NCI-H510A (cell line): Measurements from ENCODE around the gene VPS25.

Experiments
- DNase-seq: peaks from one replicate; lab custom pipeline; 2025; lab: John Stamatoyannopoulos, UW

VPS25 gene

DNA sequence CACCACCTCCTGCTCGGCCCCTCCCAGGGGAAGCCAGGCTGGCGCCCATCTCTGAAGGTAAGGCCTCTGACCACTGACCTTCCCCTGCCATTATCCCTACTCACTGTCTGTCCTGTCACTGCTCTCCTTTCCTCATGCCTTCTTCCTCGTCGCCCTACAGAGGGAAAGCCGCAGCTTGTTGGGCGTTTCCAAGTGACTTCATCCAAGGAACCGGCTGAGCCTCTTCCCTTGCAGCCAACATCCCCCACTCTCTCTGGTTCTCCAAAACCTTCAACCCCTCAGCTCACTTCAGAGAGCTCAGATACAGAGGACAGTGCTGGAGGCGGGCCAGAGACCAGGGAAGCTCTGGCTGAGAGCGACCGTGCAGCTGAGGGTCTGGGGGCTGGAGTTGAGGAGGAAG lies 22.2 kb downstream of the VPS25 start:
- no peak for DNase-seq

DNA sequence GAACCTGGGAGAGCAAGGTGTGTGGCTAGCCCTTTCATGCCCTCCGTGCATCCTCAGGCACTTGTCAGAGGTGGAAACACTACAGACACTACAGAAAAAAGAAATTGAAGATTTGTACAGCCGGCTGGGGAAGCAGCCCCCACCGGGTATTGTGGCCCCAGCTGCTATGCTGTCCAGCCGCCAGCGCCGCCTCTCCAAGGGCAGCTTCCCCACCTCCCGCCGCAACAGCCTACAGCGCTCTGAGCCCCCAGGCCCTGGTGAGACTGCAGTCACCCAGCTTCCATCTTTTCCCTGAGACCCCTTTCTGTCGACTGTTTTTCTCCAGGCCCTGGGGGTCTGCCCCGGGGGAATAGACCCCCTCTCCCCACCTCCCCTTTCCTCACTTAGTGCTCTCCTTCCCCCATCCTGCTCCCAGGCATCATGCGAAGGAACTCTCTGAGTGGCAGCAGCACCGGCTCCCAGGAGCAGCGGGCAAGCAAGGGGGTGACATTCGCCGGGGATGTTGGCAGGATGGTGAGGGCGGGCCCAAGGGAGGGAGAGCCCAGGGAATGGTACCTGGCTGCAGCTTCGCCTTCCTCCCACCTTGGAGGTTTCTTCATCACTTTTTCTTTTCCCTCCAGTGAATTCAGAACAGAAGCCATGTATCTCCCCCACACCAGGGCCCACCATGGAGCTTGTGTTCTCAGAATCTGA lies 23.0 kb downstream of the VPS25 start:
- no peak for DNase-seq

DNA sequence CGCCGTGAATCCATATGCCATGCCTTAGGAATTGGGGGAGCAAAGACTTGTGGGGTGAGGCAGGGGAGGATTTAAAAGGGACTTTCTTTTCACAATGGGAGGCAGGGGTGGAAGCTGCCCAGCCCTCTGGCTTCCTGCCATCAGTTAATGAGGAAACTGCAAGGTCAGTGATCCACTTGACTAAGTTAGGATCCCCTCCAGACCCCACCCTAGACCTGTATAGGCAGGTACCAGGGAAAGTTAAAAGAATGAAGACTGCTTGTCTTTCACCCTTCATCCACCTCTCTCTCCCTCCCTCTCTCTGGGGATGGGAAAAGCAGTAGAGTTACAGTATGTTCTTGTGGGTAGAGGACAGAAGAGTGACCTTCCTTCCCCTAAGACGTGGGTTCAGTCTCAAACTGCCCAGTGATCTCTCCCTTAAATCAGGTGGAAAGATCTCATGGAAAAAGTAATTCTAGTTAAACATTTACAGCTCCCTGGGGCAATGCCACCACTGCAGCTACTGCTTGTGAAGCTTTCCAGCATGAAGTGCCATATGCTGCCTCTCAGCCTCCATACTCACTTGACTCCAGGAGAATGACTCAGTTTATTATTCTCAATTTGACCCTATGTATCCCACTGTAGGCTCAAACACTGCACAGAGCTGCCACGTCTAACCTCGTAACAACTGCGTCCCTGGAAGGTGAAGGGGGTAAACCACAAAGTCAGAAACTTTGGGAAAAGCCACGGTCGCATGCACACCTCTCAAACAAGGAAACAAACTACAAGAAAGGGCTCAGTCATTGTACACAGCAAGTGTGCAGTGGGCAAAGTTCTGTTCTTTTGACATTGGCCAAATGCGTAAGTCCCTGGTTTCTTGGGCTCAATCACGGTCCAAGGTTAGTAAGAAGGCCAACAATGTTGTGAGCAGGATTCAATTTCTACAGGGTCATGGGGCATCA lies 24.1 kb downstream of the VPS25 start:
- DNase-seq: no peak

DNA sequence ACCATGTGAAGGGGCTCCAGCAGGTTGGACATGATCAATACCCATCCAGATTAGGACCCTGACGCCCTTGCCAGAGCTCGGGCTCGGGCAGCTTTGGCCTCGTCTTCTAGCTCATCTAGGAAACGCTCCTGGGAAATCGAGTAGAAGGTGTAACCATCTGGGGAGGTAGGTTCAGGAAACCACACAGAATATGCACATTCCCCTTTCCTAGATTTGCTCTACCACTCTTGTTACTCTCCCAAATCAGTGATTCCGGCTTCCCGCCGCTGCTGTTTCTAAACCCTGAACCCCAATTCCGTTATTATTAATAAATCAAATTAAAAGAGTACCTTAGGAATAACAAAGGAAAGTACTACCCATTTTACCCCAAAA lies 24.7 kb downstream of the VPS25 start:
- DNase-seq: no peak

DNA sequence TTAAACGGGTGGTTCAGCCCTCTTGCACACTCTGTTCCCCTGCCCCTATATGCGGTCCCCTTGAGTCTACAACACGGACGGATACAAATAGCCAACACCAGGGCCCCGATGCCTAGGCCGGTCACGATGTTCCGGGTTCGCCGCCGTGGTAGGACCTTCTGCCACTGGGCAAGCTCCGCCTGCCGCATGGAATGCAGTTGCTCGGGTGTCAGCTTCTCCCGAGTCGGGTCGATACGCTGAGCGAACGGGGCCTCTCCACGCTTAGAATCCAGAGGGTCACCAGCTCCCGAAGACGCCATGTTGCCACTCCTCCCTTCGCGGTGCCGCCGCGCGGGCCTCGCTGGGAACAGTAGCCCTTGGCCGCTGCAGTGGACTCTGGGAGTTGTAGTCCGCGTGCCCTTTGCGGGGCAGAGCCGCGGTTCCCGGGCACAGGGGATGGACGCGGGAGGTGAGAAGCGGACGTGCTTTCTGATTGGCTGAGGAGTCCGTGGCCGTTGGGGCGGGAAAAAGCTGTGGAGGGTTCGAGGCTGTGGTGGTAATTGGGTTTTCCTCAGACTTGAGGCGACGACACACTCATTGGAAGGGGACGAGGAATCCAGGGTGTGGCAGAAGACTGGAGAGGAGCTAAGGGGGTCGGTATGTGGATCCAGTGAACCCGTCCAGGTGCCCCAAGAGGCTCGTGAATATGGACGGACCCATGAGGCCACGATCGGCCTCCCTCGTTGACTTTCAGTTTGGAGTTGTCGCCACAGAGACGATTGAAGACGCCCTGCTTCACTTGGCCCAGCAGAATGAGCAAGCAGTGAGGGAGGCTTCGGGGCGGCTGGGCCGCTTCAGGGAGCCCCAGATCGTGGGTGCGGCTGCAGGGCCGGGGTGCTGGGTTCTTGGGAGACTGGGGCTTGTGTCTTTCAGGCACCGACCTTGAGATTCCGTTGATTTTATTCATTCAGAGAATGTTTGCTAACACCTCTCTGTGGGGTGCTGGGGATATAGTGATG lies 25.4 kb downstream of the VPS25 start, which contains the start of the genes CNTD1 and COA3:
Gene CNTD1 (plus strand): TSS at position 479 of the 998 bp plus-strand sequence. CDS start 207 bp downstream, at position 686.
Gene COA3 (minus strand): TSS at position 322 of the 998 bp plus-strand sequence. CDS start 23 bp downstream, at position 299.
- peak; percentile 76 for DNase-seq

DNA sequence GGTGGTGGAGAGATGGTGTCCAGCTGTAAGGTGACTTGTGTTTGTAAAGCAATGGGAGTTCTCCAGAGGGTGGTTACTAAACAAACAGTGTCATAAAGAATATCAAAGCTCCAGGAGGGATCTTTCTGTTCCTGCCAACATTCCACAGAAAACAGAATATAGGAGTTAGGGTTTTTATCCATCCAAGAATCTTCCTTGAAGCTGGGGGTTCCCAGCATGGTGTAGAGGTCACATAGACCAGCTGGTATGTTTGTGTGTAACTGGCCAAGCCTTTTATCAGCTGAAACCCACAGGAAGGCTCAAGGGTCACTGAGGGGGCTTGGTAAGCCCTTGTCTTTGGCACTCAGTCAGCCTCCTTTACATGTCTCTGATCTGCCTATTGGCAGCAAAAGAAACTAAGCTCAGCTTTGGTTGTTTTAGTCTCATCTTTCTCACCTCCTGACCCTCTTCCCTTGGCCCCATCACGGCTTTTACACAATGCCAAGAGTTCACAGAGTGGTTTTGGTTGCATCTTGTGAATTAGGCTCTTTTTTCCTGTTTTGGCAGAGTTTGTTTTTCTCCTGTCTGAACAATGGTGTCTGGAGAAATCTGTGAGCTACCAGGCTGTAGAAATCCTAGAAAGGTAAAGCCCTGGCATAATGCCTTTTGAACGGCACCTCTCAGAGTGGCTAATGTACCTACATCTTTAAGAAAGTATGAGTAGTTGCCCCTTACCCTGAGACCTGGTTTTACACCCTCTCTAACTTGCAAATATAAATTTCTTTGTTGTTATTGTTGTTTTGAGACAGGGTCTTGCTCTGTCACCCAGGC lies 30.0 kb downstream of the VPS25 start:
- no peak for DNase-seq

DNA sequence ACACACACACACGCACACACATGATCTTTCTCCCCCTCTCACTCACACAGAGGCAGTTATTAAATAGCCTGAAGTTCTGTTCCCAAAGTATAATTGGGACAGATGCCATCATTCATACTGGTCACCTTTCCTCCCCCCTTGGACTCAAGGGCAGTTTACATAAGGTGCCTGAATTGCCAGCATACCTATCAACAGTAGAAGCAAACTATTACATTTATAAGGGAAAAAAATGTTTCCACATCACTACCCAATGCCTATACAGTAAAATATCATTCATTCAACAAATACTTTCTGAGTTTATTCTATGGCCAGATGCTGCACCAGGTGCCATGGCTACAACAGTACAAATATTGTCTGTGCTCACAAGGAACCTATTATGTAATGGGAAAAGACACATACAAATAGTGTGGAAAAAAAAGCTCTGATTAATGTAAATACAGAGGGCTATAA lies 31.7 kb downstream of the VPS25 start:
- no peak for DNase-seq

DNA sequence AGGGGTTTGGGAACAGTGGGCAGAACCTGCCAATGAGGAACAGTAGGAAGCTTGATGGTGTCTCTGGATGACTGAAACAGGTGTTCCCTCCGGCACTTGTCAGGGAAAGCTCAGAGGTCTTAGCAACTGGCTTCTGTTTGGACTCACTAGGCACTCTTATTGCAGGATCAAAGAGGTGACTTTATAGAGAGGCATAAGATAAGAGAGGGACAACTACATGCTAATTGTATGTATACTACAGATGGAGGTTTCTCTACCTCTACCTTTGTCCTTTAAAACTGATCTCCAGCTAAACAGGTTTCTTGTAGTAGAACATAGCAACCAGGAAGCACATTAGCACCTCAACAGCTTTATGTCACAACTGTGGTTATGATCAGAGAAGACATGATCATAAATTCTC lies 33.0 kb downstream of the VPS25 start:
- DNase-seq: no peak

DNA sequence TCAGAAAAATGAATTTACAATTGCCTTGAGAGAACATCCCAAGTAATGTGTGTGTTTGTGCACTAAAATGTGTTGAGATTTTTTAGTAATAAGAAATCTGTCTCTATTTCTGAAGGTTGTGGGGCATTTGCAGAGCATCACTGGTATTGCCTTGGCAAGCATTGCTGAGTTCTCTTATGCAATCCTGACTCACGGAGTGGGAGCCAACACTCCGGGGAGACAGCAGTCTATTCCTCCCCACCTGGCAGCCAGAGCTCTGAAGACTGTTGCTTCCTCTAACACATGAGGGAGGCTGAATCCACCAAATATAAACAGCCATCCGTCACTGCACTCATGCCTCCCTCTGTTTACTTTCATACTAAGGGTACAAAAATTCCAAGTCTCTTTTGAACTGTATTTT lies 36.0 kb downstream of the VPS25 start:
- no peak for DNase-seq

DNA sequence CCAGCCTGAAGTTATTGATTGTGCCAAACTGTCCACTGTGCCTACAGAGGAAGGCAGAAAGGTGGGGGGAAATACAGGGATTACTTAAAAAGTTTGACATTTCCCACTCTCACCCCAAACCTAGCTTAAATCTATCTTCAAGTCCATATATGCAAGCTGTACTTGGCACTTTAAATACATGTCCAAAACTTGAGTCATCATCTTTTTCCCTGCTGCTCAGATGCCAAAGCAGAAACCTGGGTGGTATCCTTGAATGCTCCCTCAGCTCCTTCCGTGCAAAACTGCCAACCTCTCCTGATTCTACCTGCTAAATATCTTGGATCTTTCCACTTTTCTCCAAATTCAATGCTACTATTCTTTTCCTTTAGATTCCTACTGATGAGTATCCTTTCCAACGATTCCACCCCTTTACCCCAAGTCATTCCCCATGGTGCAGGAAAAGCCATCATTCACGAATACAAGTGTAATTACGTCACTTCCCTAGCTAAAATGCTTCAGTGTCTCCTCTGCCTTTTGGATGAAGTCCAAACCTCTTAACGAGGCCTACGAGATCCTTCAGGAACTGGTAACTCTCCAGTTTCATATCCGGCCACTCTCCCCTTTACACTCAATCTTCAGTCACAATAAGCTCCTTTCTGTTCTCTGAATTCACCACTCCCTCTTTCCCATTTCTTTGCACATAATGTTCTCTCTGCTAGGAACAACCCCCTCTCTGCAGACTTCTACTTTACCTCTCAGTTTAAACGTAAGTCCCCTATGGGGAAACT lies 41.6 kb downstream of the VPS25 start:
- peak; percentile 18 for DNase-seq

DNA sequence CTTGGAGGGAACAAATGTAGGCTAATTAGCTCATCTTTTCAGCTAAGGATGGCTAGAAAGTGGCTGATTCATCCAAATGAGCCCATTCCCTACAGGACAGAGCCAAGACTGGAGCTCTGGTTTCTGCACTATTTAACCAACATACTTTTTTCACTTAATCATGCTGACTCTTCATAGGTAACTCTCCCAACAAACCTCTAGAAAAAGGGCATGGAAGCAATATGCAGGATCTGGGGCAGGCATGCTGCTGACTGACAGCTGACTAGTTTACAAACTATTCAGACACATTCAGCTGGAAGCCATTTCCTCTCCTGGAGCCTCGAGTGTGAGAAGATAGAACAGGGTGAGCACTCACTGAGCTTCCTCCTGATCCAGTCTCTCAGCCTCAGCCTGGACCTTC lies 44.6 kb downstream of the VPS25 start:
- no peak for DNase-seq

DNA sequence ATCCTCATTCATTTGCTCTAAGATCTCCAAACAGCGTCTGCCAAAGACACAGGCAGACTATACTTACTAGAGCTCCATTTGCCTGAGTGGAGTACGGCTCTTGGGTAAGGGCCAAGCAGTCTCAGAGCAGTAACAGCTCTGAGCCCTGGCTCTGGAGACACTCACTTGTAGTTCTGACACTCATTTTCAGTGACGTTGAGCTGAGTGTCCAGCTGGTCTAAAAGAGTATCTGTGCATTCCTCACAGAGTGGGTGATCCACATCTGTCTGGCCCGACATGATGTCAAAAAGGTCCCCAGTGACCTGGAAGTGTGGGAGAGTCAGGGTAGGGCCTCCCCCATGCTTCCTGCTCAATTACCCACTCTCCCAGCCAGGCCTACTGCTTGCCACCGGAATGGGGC lies 45.1 kb downstream of the VPS25 start:
- no peak for DNase-seq

DNA sequence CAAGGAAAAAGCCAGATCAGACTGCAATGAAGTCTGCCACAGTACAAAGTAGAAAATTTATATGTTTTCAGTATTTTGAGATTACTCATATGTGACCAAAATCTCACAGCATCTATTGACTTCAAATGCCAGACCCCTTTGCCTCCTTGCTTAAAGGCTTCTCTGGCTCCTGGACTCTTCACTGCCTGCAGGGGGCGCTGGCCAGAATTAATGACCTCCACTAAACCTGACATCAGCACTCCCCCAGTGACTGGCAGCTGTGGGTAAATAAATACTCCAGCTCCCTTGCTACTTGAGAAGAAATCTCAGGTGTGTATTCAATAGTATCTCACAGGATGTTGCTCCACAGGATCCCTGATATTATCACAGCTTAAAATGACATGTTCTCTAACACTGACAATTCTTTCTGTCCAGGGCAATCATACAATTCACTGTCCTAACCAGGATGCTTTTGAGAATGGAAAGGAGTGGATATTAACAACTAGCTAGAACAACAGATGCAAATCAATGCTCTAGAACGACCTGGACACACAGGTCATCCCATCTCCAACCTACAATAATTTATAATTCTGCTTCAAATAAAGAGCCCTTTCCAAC lies 46.8 kb downstream of the VPS25 start:
- DNase-seq: peak; percentile 79

DNA sequence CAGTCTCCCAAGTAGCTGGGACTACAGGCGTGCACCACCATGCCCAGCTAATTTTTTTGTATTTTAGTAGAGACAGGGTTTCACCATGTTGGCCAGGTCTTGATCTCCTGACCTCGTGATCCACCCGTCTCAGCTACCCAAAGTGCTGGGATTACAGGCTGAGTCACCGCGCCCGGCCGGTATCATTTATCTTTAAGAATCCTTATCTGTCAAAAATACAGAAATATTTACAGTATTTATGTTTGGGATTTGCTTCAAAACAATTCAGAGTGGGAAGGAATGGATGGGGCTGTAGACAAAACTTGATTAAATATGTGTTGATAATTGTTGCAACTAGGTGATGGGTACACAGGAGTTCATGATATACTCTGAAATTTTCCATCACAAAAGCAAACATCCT lies 47.9 kb downstream of the VPS25 start:
- DNase-seq: no peak

DNA sequence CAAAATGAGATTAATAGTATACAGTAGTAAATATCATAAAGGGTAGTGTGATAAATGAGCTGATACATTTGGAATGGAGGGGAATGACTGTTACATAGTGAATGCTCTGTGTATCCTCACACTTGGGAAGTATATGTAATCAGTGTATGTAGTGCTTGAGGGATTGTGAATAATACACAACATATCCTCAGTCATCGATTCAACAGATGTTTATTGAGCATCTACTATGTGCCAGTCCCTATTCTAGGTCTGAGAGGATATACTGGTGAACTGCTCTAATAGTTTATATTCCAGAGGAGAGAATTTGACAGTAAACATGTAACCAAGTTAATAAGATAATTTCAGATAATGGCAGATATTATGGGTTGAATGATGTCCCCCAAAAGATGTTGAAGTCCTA lies 54.2 kb downstream of the VPS25 start:
- DNase-seq: no peak
